Measurements from ENCODE around the gene ANKRD60.

- TF ChIP-seq CHD2 (IDR thresholded peaks at IDR 0.05; ENCODE audit: low read length, partially characterized antibody) = no peak
- peak; percentile 50 for TF ChIP-seq CTCF (IDR thresholded peaks at IDR 0.05)
- TF ChIP-seq EP300 (IDR thresholded peaks at IDR 0.05) = no peak
- TF ChIP-seq BHLHE40 (IDR thresholded peaks at IDR 0.05; ENCODE audit: low read depth, low read length) = no peak
- TF ChIP-seq FOXS1 (CRISPR knock-in tag; IDR thresholded peaks at IDR 0.05) = no peak
These were observed 5.6 kb upstream of the ANKRD60 start for GRCh38 chr20:58233881-58234528.

Data from A549 (cell line).